ENCODE measurements around the gene PDCD1.
"Not testable (repeated sequence)": the region's sequence is repeated elsewhere in the genome, so short reads cannot be mapped to it uniquely, and the experiment has no call there.

Gene PDCD1

GRCh38 chr2:241858206-241859016 is at the start of gene PDCD1:
TSS of gene PDCD1 (minus strand) at chr2:241858894. CDS start at chr2:241858838, 56 bp downstream.
- DNase-seq, result peak in 1 of 58 donors; percentile 45

GRCh38 chr2:241907831-241908230 is 49.1 kb upstream of the PDCD1 start:
- not testable (repeated sequence) for DNase-seq

GRCh38 chr2:241906826-241907570 is 48.3 kb upstream of the PDCD1 start:
- DNase-seq, result no peak

GRCh38 chr2:241906378-241906770 is 47.7 kb upstream of the PDCD1 start:
- DNase-seq, result not testable (repeated sequence)

GRCh38 chr2:241905716-241906377 is 47.2 kb upstream of the PDCD1 start:
- no peak for DNase-seq

- no peak for DNase-seq
These were observed 46.4 kb upstream of the PDCD1 start for GRCh38 chr2:241904791-241905710.

- DNase-seq, result no peak
These were observed 45.5 kb upstream of the PDCD1 start for GRCh38 chr2:241904011-241904718.

GRCh38 chr2:241903121-241904010 is 44.7 kb upstream of the PDCD1 start:
- no peak for DNase-seq

- no peak for DNase-seq
These were observed 43.8 kb upstream of the PDCD1 start for GRCh38 chr2:241902357-241902991.

- DNase-seq, result peak in 1 of 58 donors; percentile 7
These were observed 43.0 kb upstream of the PDCD1 start for GRCh38 chr2:241901500-241902351.

- no peak for DNase-seq
These were observed 42.3 kb upstream of the PDCD1 start for GRCh38 chr2:241901018-241901380.

GRCh38 chr2:241900251-241901017 is 41.7 kb upstream of the PDCD1 start:
- DNase-seq, result no peak

- no peak for DNase-seq
These were observed 40.0 kb upstream of the PDCD1 start for GRCh38 chr2:241898463-241899270.

- DNase-seq, result no peak
These were observed 38.7 kb upstream of the PDCD1 start for GRCh38 chr2:241897231-241897916.

- peak in 1 of 58 donors; percentile 89 for DNase-seq
These were observed 38.1 kb upstream of the PDCD1 start for GRCh38 chr2:241896746-241897201.
